ENCODE data around the gene NLRP6.
"Not testable (repeated sequence)": the region's sequence is repeated elsewhere in the genome, so short reads cannot be mapped to it uniquely, and the experiment has no call there.

Gene NLRP6

GRCh38 chr11:256952-257737, 21.1 kb upstream of the NLRP6 start:
- no peak for DNase-seq (ENCODE audit: low read depth in 3 of 3)

- no peak for DNase-seq (ENCODE audit: low read depth in 3 of 3)
These were observed 20.3 kb upstream of the NLRP6 start for GRCh38 chr11:257766-258493.

- no peak for DNase-seq (ENCODE audit: low read depth in 3 of 3)
These were observed 18.8 kb upstream of the NLRP6 start for GRCh38 chr11:259413-259812.

- no peak for DNase-seq (ENCODE audit: low read depth in 3 of 3)
These were observed 16.6 kb upstream of the NLRP6 start for GRCh38 chr11:261624-262023.

- no peak for DNase-seq (ENCODE audit: low read depth in 3 of 3)
These were observed 11.3 kb upstream of the NLRP6 start for GRCh38 chr11:266676-267439.

GRCh38 chr11:267491-267994, 10.7 kb upstream of the NLRP6 start:
- DNase-seq (ENCODE audit: low read depth in 3 of 3), result no peak

GRCh38 chr11:268716-269145, 9.5 kb upstream of the NLRP6 start:
- DNase-seq (ENCODE audit: low read depth in 3 of 3), result not testable (repeated sequence)

- DNase-seq (ENCODE audit: low read depth in 3 of 3), result no peak
These were observed 8.9 kb upstream of the NLRP6 start for GRCh38 chr11:269146-269890.

GRCh38 chr11:270451-271318, 7.5 kb upstream of the NLRP6 start:
- no peak for DNase-seq (ENCODE audit: low read depth in 3 of 3)

GRCh38 chr11:271319-271715, 6.9 kb upstream of the NLRP6 start:
- DNase-seq (ENCODE audit: low read depth in 3 of 3), result no peak

GRCh38 chr11:272195-272930, 5.8 kb upstream of the NLRP6 start:
- no peak for DNase-seq (ENCODE audit: low read depth in 3 of 3)

GRCh38 chr11:272931-273198, 5.3 kb upstream of the NLRP6 start:
- DNase-seq (ENCODE audit: low read depth in 3 of 3), result no peak

- no peak for DNase-seq (ENCODE audit: low read depth in 3 of 3)
These were observed 2.0 kb upstream of the NLRP6 start for GRCh38 chr11:276219-276618.

- DNase-seq (ENCODE audit: low read depth in 3 of 3), result no peak
These were observed 1.1 kb downstream of the NLRP6 start for GRCh38 chr11:279040-279965.

- DNase-seq (ENCODE audit: low read depth in 3 of 3), result no peak
These were observed 1.9 kb downstream of the NLRP6 start for GRCh38 chr11:279966-280705.

- no peak for DNase-seq (ENCODE audit: low read depth in 3 of 3)
These were observed 2.7 kb downstream of the NLRP6 start for GRCh38 chr11:280706-281485.

GRCh38 chr11:281486-282161, 3.4 kb downstream of the NLRP6 start:
- no peak for DNase-seq (ENCODE audit: low read depth in 3 of 3)
